BLaER1 treated with 17β-estradiol and CSF1 and Interleukin-3, amounts not matched to agents 10 nM and 100 nM (cell line): Measurements from ENCODE around the gene ATXN1.

ENCODE experiments used
- H3K27ac ChIP-seq, 11 experiments: shearing (Covaris generic); formaldehyde crosslinking; 2 replicates each; pipeline ENCODE4 v1.8.1; 2022
- H3K27me3 ChIP-seq, 11 experiments: shearing (Covaris generic); formaldehyde crosslinking; 2 replicates each; pipeline ENCODE4 v1.8.1; 2022
- H3K36me3 ChIP-seq, 11 experiments: shearing (Covaris generic); formaldehyde crosslinking; 2 replicates each; pipeline ENCODE4 v1.8.1; 2022
- H3K4me1 ChIP-seq, 10 experiments: shearing (Covaris generic); formaldehyde crosslinking; 2 replicates each; pipeline ENCODE4 v1.8.1; 2022
- H3K4me2 ChIP-seq, 11 experiments: shearing (Covaris generic); formaldehyde crosslinking; 2 replicates each; pipeline ENCODE4 v1.8.1; 2022
- H3K4me3 ChIP-seq, 10 experiments: shearing (Covaris generic); formaldehyde crosslinking; 2 replicates each; pipeline ENCODE4 v1.8.1; 2022
- H3K9ac ChIP-seq, 11 experiments: shearing (Covaris generic); formaldehyde crosslinking; 2 replicates each; pipeline ENCODE4 v1.8.1; 2022
- H3K9me3 ChIP-seq, 11 experiments: shearing (Covaris generic); formaldehyde crosslinking; replicated peaks in 1 of 11; 2 replicates each; pipeline ENCODE4 v1.8.1; 2022
- H4K20me1 ChIP-seq, 11 experiments: shearing (Covaris generic); formaldehyde crosslinking; 2 replicates each; pipeline ENCODE4 v1.8.1; 2022
- Cebpa-rat ChIP-seq, 11 experiments: shearing (Covaris generic); IDR thresholded peaks; 2 replicates each; pipeline ENCODE4 v1.8.1; 2022

ATXN1 gene

DNA sequence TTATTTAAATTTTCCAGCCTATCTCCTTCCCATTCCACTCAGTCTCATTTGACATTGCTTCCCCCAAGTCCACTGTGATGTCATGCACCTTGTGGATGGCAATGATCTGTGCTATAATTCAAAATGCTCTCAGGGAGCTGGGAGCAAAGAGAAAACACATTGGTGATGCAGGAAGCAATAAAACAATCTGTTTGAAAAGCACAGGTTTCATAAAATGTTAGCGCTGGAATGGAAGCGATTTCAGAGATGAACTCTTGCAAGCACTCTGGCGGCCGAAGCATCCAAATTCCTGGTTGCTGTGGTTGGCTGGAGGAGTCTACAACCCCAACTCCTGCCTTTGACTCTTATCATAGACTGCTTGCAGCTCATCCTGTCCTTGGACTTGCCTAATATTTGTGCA, 355.9 kb downstream of the ATXN1 start:
- Histone ChIP-seq H3K27me3 (no peaks in the 10 kb centered on the region), H3K4me1 (peaks cover 0 to 52% (median 6%) of the 10 kb centered on the region in 10 experiments; a peak in 10 of 20 replicates), H3K4me2 (peak overlapping the region in 2 of 11 experiments; percentile 52 to 69; a peak in 4 of 22 replicates), H3K27ac (no peak overlapping the region), H3K4me3 (no peak overlapping the region), H3K36me3 (peaks cover 0 to 50% (median 0%) of the 10 kb centered on the region in 11 experiments; a peak in 4 of 22 replicates), H3K9ac (no peak overlapping the region; a peak in 1 of 22 replicates), H3K9me3 (peaks cover 0 to 16% (median 6%) of the 10 kb centered on the region in 11 experiments; a peak in 5 of 22 replicates), H4K20me1 (0 out of 22 replicates have a peak, but pooled peaks cover 0 to 4% (median 0%) of the 10 kb centered on the region in 11 experiments)
- TF ChIP-seq Cebpa-rat (IDR thresholded peaks at IDR 0.05) = no peak

DNA sequence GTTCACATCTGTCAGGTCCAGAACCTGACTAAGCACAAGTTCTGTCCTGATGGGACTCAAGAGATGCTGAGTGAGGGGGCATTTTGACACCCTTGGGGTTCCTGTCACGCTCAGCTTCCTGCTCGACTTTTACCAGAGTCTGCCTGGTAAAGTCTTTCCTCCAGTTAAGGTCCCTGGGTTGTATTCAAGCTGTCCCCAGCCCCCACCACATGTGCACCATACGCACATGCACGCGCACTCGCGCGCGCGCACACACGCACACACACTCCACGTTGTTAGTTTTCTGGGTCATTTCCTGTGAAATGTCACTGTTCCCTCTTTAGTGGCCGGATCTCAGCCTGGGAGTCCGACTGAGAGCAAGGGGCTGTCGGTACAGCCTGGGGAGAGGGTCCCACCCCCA, 356.8 kb downstream of the ATXN1 start:
- Histone ChIP-seq H3K9ac (no peak overlapping the region), H3K4me3 (no peak overlapping the region), H3K9me3 (peaks cover 0 to 10% (median 4%) of the 10 kb centered on the region in 11 experiments; a peak in 4 of 22 replicates), H3K4me2 (peak overlapping the region in 3 of 11 experiments; percentile 13 to 19 (median 17); a peak in 2 of 22 replicates), H3K4me1 (peaks cover 0 to 52% (median 6%) of the 10 kb centered on the region in 10 experiments; a peak in 10 of 20 replicates), H4K20me1 (0 out of 22 replicates have a peak, but pooled peaks cover 0 to 9% (median 0%) of the 10 kb centered on the region in 11 experiments), H3K36me3 (peaks cover 0 to 42% (median 0%) of the 10 kb centered on the region in 11 experiments; a peak in 5 of 22 replicates), H3K27ac (no peak overlapping the region), H3K27me3 (no peaks in the 10 kb centered on the region)
- no peak for TF ChIP-seq Cebpa-rat (IDR thresholded peaks at IDR 0.05)

DNA sequence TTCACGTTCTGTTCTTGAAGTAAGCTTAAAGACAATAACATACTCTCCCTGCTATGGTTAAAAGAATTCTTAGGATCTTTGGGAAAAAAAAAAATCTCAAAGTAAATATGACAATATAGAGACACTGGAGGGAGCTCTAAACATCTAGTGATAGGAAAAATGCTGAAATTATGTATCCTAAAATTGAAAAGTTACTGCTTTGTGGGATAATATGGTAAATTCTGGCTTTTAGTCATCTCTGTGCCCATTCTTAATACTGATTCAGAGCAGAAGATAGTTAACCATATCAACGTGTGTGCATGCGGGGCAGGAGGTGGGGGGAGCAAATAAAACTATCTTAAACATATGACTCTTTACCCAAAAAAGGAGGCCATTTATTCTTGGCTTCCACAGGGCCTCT, 357.4 kb downstream of the ATXN1 start:
- Histone ChIP-seq H3K4me3 (no peak overlapping the region), H3K9ac (no peak overlapping the region), H3K27me3 (no peaks in the 10 kb centered on the region), H3K36me3 (peaks cover 0 to 42% (median 0%) of the 10 kb centered on the region in 11 experiments; a peak in 4 of 22 replicates), H3K9me3 (peaks cover 0 to 9% (median 4%) of the 10 kb centered on the region in 11 experiments; a peak in 4 of 22 replicates), H4K20me1 (0 out of 22 replicates have a peak, but pooled peaks cover 0 to 9% (median 0%) of the 10 kb centered on the region in 11 experiments), H3K27ac (no peak overlapping the region), H3K4me2 (no peak overlapping the region; a peak in 1 of 22 replicates), H3K4me1 (peaks cover 0 to 52% (median 6%) of the 10 kb centered on the region in 10 experiments; a peak in 10 of 20 replicates)
- TF ChIP-seq Cebpa-rat (IDR thresholded peaks at IDR 0.05) = no peak

DNA sequence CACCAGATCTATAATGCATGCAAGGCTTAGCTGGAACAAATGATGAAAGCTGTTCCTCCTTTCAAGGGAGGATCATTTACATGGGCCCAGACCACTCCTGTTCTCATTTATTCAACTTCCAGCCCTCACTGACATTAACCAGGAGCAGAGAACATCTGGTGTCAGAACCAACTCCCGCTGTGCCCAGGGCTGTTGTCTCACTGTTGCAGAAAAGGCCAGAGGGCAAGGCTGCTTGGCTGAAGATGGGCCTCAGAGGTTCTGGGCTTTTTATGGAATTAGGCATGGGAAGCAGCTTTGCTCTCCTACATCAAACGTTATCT, 358.7 kb downstream of the ATXN1 start:
- Histone ChIP-seq H3K27ac (no peak overlapping the region), H3K9me3 (peaks cover 0 to 9% (median 4%) of the 10 kb centered on the region in 11 experiments; a peak in 4 of 22 replicates), H3K4me3 (no peak overlapping the region), H3K4me2 (no peak overlapping the region), H3K9ac (no peak overlapping the region), H3K4me1 (peaks cover 0 to 40% (median 6%) of the 10 kb centered on the region in 10 experiments; a peak in 10 of 20 replicates), H3K36me3 (peaks cover 0 to 35% (median 0%) of the 10 kb centered on the region in 11 experiments; a peak in 4 of 22 replicates), H4K20me1 (0 out of 22 replicates have a peak, but pooled peaks cover 0 to 5% (median 0%) of the 10 kb centered on the region in 11 experiments), H3K27me3 (no peaks in the 10 kb centered on the region)
- no peak for TF ChIP-seq Cebpa-rat (IDR thresholded peaks at IDR 0.05)

DNA sequence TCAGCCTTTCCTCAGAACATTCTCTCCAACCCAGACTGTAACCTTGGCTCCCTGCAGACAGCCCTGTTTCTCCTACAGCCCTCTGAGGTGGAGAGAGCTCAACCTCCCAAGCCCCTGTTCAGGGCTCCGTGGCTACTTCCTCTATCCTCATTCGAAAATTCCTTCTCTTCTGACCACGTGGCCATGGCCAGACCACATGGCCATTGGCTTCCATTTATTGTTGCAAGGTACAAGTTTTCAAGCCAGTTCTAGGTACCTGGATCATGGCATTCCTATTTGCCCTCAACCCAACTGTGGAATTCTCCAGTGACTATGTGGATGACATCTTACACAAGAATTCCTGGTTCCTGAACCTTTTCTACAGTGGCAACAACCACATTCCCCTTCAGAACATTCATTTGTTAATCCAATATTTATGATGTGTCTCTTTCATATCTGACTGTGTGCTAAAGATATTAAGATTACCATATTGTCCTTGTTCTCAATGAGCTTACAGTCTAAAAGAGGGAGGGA, 361.0 kb downstream of the ATXN1 start:
- no peak overlapping the region for H3K27ac ChIP-seq
- TF ChIP-seq Cebpa-rat (IDR thresholded peaks at IDR 0.05) = no peak
- peaks cover 0 to 5% (median 0%) of the 10 kb centered on the region in 11 experiments; a peak in 1 of 22 replicates for H4K20me1 ChIP-seq
- H3K4me3 ChIP-seq = no peak overlapping the region
- peaks cover 0 to 9% (median 4%) of the 10 kb centered on the region in 11 experiments; a peak in 4 of 22 replicates for H3K9me3 ChIP-seq
- H3K27me3 ChIP-seq = no peaks in the 10 kb centered on the region
- H3K36me3 ChIP-seq = peaks cover 0 to 37% (median 0%) of the 10 kb centered on the region in 11 experiments; a peak in 5 of 22 replicates
- peaks cover 0 to 20% (median 5%) of the 10 kb centered on the region in 10 experiments; a peak in 6 of 20 replicates for H3K4me1 ChIP-seq
- H3K9ac ChIP-seq = no peak overlapping the region
- no peak overlapping the region for H3K4me2 ChIP-seq

DNA sequence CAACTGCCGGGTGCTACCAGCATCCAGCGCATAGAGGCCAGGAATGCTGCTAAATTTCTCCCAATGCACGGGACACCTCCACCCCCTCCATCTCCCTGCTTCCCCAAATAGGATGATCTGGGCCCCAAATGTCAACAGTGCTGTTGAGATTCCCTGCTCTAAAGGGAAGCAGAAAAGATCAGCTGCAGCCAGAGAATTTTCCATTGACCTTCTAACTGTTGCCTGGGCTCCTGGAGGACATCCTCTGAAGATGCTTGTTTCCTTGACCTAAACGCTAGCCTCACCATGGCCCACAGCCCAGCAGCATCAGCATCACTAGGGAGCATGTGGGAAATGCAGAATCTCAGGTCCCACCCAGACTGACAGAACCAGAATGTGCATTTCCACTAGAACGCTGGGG, 361.6 kb downstream of the ATXN1 start:
- Histone ChIP-seq H3K4me2 (no peak overlapping the region), H3K36me3 (peaks cover 0 to 43% (median 0%) of the 10 kb centered on the region in 11 experiments; a peak in 5 of 22 replicates), H3K9me3 (peaks cover 0 to 9% (median 4%) of the 10 kb centered on the region in 11 experiments; a peak in 4 of 22 replicates), H3K4me1 (peaks cover 0 to 17% (median 4%) of the 10 kb centered on the region in 10 experiments; a peak in 6 of 20 replicates), H4K20me1 (peaks cover 0 to 5% (median 0%) of the 10 kb centered on the region in 11 experiments; a peak in 1 of 22 replicates), H3K27me3 (no peaks in the 10 kb centered on the region), H3K9ac (no peak overlapping the region), H3K27ac (no peak overlapping the region), H3K4me3 (no peak overlapping the region)
- TF ChIP-seq Cebpa-rat (IDR thresholded peaks at IDR 0.05) = no peak

DNA sequence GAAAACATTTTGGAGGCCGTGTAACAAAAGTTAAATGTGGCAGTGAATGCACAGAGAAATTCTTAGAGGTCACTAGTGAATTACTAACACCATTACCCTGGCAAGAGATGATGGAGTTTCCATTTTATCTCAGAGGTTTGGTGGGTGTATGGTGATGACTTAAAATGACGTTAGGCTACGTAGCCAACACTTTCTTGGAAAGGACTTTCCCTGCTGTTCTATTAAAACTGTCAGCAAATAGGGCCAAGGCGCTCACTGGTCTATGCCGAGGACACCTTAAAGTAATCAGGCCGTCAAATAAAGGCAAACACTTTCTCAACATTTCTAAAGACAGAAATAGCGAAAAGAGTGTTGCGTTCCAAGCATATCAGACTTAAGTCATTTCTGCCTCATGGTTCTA, 362.1 kb downstream of the ATXN1 start:
- Histone ChIP-seq H3K4me1 (peaks cover 0 to 12% (median 0%) of the 10 kb centered on the region in 10 experiments; a peak in 3 of 20 replicates), H3K27ac (no peak overlapping the region), H3K9me3 (peaks cover 0 to 9% (median 4%) of the 10 kb centered on the region in 11 experiments; a peak in 4 of 22 replicates), H3K9ac (no peak overlapping the region), H4K20me1 (peaks cover 0 to 5% (median 0%) of the 10 kb centered on the region in 11 experiments; a peak in 1 of 22 replicates), H3K4me3 (no peak overlapping the region), H3K27me3 (no peaks in the 10 kb centered on the region), H3K4me2 (no peak overlapping the region), H3K36me3 (peaks cover 0 to 45% (median 0%) of the 10 kb centered on the region in 11 experiments; a peak in 5 of 22 replicates)
- no peak for TF ChIP-seq Cebpa-rat (IDR thresholded peaks at IDR 0.05)

DNA sequence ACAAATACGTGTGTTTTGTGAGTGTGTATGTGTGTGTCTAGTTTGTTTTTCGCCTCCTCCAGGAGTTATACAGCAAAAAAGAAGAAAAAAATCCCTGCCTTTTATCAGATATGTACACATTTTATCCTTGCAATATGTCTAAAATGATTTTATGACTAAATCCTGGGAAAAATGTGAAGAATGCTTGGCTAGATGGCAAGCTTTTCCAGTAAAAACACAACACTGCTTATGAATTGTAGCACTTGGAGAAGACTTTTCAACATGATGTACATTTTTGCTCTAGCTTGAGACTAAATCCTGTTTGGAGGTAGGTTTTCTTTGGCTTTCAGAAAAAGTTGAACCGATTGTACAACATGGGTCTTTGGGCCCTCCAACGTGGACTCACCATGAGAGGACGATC, 362.7 kb downstream of the ATXN1 start:
- TF ChIP-seq Cebpa-rat (IDR thresholded peaks at IDR 0.05) = no peak
- Histone ChIP-seq H3K4me2 (no peak overlapping the region), H3K4me3 (no peak overlapping the region), H3K4me1 (peaks cover 0 to 12% (median 0%) of the 10 kb centered on the region in 10 experiments; a peak in 1 of 20 replicates), H3K36me3 (peaks cover 0 to 45% (median 0%) of the 10 kb centered on the region in 11 experiments; a peak in 5 of 22 replicates), H3K27ac (no peak overlapping the region), H3K9ac (no peak overlapping the region), H3K9me3 (peaks cover 0 to 9% (median 4%) of the 10 kb centered on the region in 11 experiments; a peak in 4 of 22 replicates), H4K20me1 (peaks cover 0 to 5% (median 0%) of the 10 kb centered on the region in 11 experiments; a peak in 1 of 22 replicates), H3K27me3 (no peaks in the 10 kb centered on the region)

DNA sequence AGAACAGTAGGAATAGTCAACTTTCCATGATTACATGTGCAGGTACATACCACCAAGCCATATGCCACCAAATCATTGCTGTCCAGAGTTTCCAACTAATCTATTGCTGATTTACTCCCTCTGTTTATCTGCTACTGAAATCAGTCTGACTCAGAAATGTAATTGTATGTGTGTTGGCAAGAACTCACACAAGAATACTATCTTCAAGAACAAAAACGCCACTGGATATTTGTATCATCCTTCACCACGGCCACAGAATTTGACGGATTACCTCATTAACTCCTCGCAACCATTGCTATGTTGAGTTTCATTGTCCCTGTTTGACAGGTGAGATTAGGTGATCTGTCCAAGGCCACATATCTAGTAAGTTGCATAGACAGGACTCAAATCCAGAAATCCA, 363.6 kb downstream of the ATXN1 start:
- no peak for TF ChIP-seq Cebpa-rat (IDR thresholded peaks at IDR 0.05)
- H3K27ac ChIP-seq = no peak overlapping the region
- peaks cover 0 to 9% (median 4%) of the 10 kb centered on the region in 11 experiments; a peak in 4 of 22 replicates for H3K9me3 ChIP-seq

More for the DNA sequence above, 363.6 kb downstream of the ATXN1 start:
- Histone ChIP-seq H3K36me3 (peaks cover 0 to 38% (median 0%) of the 10 kb centered on the region in 11 experiments; a peak in 5 of 22 replicates), H3K4me2 (no peak overlapping the region), H3K27me3 (no peaks in the 10 kb centered on the region), H3K9ac (no peak overlapping the region), H3K4me1 (0 out of 20 replicates have a peak, but pooled peaks cover 0 to 2% (median 0%) of the 10 kb centered on the region in 10 experiments), H4K20me1 (peaks cover 0 to 5% (median 0%) of the 10 kb centered on the region in 11 experiments; a peak in 1 of 22 replicates), H3K4me3 (no peak overlapping the region)
